GM23248 (cell line): ENCODE data around the gene A1BG. TPM values are rescaled to one million over a fixed set of nuclear protein-coding genes. Genes with fewer than 3 reads are reported as not detected.
A peak's percentile ranks its signal among the peaks of the same experiment; 100 is the strongest.

ENCODE experiments used
- DNase-seq: peaks from one replicate; pipeline ENCODE4 v3.0.0-alpha.2; 2015
- H2AFZ ChIP-seq: fragments of 200-600 bp; sonication (generic); 2 replicates; pipeline ENCODE4 v1.6.1; 2016; ENCODE audit warnings: antibody characterized with exemption
- H3F3A ChIP-seq: fragments of 200-600 bp; sonication (generic); 2 replicates; pipeline ENCODE4 v1.6.1; 2016; ENCODE audit warnings: mild to moderate bottlenecking, antibody characterized with exemption, mixed run types; ENCODE audit not compliant: insufficient read depth
- H3K27ac ChIP-seq: fragments of 200-600 bp; sonication (generic); 2 replicates; pipeline ENCODE4 v1.5.1; 2016; ENCODE audit warnings: mild to moderate bottlenecking
- H3K27me3 ChIP-seq: fragments of 200-600 bp; sonication (generic); replicated peaks from 2 replicates; pipeline ENCODE4 v1.6.1; 2016; ENCODE audit warnings: mild to moderate bottlenecking; ENCODE audit not compliant: insufficient read depth
- H3K36me3 ChIP-seq: fragments of 200-600 bp; sonication (generic); 2 replicates; pipeline ENCODE4 v1.6.1; 2016; ENCODE audit warnings: low read depth, mild to moderate bottlenecking
- H3K4me1 ChIP-seq: fragments of 200-600 bp; sonication (generic); 2 replicates; pipeline ENCODE4 v1.6.1; 2016; ENCODE audit warnings: mild to moderate bottlenecking; ENCODE audit not compliant: insufficient read depth
- H3K4me2 ChIP-seq: fragments of 200-600 bp; sonication (generic); one replicate; pipeline ENCODE4 v1.6.1; 2016; ENCODE audit warnings: mild to moderate bottlenecking; ENCODE audit not compliant: unreplicated experiment
- H3K4me3 ChIP-seq: fragments of 200-600 bp; sonication (generic); 2 replicates; pipeline ENCODE4 v1.5.1; 2016; ENCODE audit warnings: mild to moderate bottlenecking
- H3K79me2 ChIP-seq: fragments of 200-600 bp; sonication (generic); 2 replicates; pipeline ENCODE4 v1.6.1; 2016; ENCODE audit warnings: mild to moderate bottlenecking; ENCODE audit not compliant: insufficient read depth
- H3K9ac ChIP-seq: fragments of 200-600 bp; sonication (generic); 2 replicates; pipeline ENCODE4 v1.6.1; 2016; ENCODE audit warnings: mild to moderate bottlenecking
- H3K9me2 ChIP-seq: fragments of 200-600 bp; sonication (generic); 2 replicates; pipeline ENCODE4 v1.6.1; 2016; ENCODE audit warnings: mixed run types, mild to moderate bottlenecking, moderate library complexity; ENCODE audit not compliant: insufficient read depth
- H3K9me3 ChIP-seq: fragments of 200-600 bp; sonication (generic); one replicate; pipeline ENCODE4 v1.6.1; 2017; ENCODE audit warnings: low read depth
- H4K20me1 ChIP-seq: fragments of 200-600 bp; sonication (generic); 2 replicates; pipeline ENCODE4 v1.6.0; 2016; ENCODE audit not compliant: insufficient read depth
- EZH2 ChIP-seq: fragments of 200-600 bp; sonication (generic); IDR thresholded peaks from 2 replicates; pipeline ENCODE4 v1.6.1; 2018; ENCODE audit warnings: antibody characterized with exemption, mild to moderate bottlenecking; ENCODE audit not compliant: insufficient read depth, poor library complexity, severe bottlenecking
- EZH2phosphoT487 ChIP-seq: fragments of 200-600 bp; sonication (generic); IDR thresholded peaks from 2 replicates; pipeline ENCODE4 v1.6.1; 2018; ENCODE audit warnings: antibody characterized with exemption, moderate library complexity, mild to moderate bottlenecking, low read depth; ENCODE audit not compliant: insufficient read depth
- WGBS, 2 experiments: methylation state at CpG; one replicate each; pipeline ENCODE4 v1.1.6; 2015 to 2017; ENCODE audit warnings: low lambda C conversion rate in 2 of 2, low coverage in 1 of 2; ENCODE audit errors: missing lambda C conversion rate in 2 of 2; 5-methylcytosine and 5-hydroxymethylcytosine counted together
- in situ Hi-C: fragments of 300-500 bp; cut with MboI; formaldehyde crosslinking; loops from 2 replicates; pipeline ENCODE4 v1.15.0; 2020
- polyA plus RNA-seq: library from polyadenylated mRNA; unstranded; fragments of >200 nt; fragmentation: Nextera tagmentation; extraction: Ambion mirVana; gene quantifications from 2 replicates; pipeline ENCODE4 v1.2.1, GENCODE V29; 2016
- total RNA-seq: library from RNA; depleted of rRNA; stranded (reverse); fragments of >200 nt; shearing (Covaris generic); gene quantifications from 2 replicates; pipeline ENCODE4 v1.2.3, GENCODE V29; 2014

The A1BG gene
- total and polyA plus RNA-seq, 2 experiments from 2014 or later: 22.0 to 31.3 TPM

GRCh38 chr19:58387338-58388174 lies 34.3 kb upstream of the A1BG start:
- Histone ChIP-seq H3K9me3 (no peaks in the 10 kb centered on the region), H3K4me2 (peak overlapping the region; percentile 92), H4K20me1 (peaks cover 6% of the 10 kb centered on the region; the same call in 1 of the 2 replicates), H3K36me3 (peaks cover 21% of the 10 kb centered on the region), H3F3A (peaks cover 15% of the 10 kb centered on the region), H3K9ac (peak overlapping the region; percentile 98), H3K27ac (peak overlapping the region; percentile 98), H3K4me1 (peaks cover 21% of the 10 kb centered on the region), H3K79me2 (peaks cover 69% of the 10 kb centered on the region), H3K4me3 (peak overlapping the region; percentile 92), H2AFZ (no peak overlapping the region), H3K9me2 (no peaks in the 10 kb centered on the region), H3K27me3 (no peaks in the 10 kb centered on the region)
- DNase-seq: peak; percentile 34
- in situ Hi-C loops: no loop called here
- 5% methylated on average over 39 of the region's 39 CpGs for WGBS, 2 experiments
- TF ChIP-seq EZH2: no peak
- TF ChIP-seq EZH2phosphoT487: no peak

GRCh38 chr19:58386576-58387337 lies 33.5 kb upstream of the A1BG start, which contains the start of gene RPS5:
RPS5 (plus strand) TSS chr19:58387269; CDS start chr19:58388138, 869 bp downstream.
- Histone ChIP-seq H3K9ac (peak within 1 kb of the TSS; percentile 98), H3K27ac (peak within 1 kb of the TSS; percentile 98), H3K79me2 (peaks cover 69% of the 10 kb centered on the region), H2AFZ (peak within 1 kb of the TSS; percentile 77), H3K4me2 (peak within 1 kb of the TSS; percentile 92), H3K9me3 (no peaks in the 10 kb centered on the region), H3K36me3 (peaks cover 18% of the 10 kb centered on the region), H3K4me1 (peaks cover 21% of the 10 kb centered on the region), H3F3A (peaks cover 10% of the 10 kb centered on the region), H3K4me3 (peak within 1 kb of the TSS; percentile 92), H4K20me1 (peaks cover 6% of the 10 kb centered on the region; the same call in 1 of the 2 replicates), H3K9me2 (no peaks in the 10 kb centered on the region), H3K27me3 (no peaks in the 10 kb centered on the region)
- DNase-seq: peak; percentile 100
- in situ Hi-C loops: no loop called here
- TF ChIP-seq EZH2phosphoT487 (no peak), EZH2 (no peak)
- WGBS, 2 experiments: 0 to 1% methylated on average over 59 to 61 of the region's 64 CpGs

- TF ChIP-seq EZH2phosphoT487 (no peak), EZH2 (no peak)
- H3K4me2 ChIP-seq: peak overlapping the region; percentile 89
- peak overlapping the region; percentile 98 for H3K9ac ChIP-seq
- H2AFZ ChIP-seq: peak overlapping the region; percentile 77
- H3K27ac ChIP-seq: peak overlapping the region; percentile 98
- H3K9me2 ChIP-seq: no peaks in the 10 kb centered on the region
- H3K27me3 ChIP-seq: no peaks in the 10 kb centered on the region
- peak; percentile 43 for DNase-seq
- WGBS, 2 experiments: 5 to 7% methylated on average over 36 of the region's 36 CpGs
- H3K36me3 ChIP-seq: peaks cover 17% of the 10 kb centered on the region
- peaks cover 21% of the 10 kb centered on the region for H3K4me1 ChIP-seq
- H3K79me2 ChIP-seq: peaks cover 68% of the 10 kb centered on the region
- peak overlapping the region; percentile 92 for H3K4me3 ChIP-seq
- in situ Hi-C loops: no loop called here
- peaks cover 6% of the 10 kb centered on the region; the same call in 1 of the 2 replicates for H3F3A ChIP-seq
- no peaks in the 10 kb centered on the region for H3K9me3 ChIP-seq
- peaks cover 5% of the 10 kb centered on the region; the same call in 1 of the 2 replicates for H4K20me1 ChIP-seq
Measured at GRCh38 chr19:58385891-58386575, 32.7 kb upstream of the A1BG start.
